Endothelial cell of umbilical vein (primary cell): ENCODE measurements around the gene RGS7. TPM values are rescaled to one million over a fixed set of nuclear protein-coding genes. Genes with fewer than 3 reads are reported as not detected.

Experiments
- BruUV-seq: library from RNA; stranded (reverse); fragments of 400-500 nt; replicated peaks from 2 replicates; lab custom pipeline; 2021; lab: Mats Ljungman, UMichigan
- CTCF ChIA-PET: fragments of 300-600, 350-600 bp; sonication (Branson Sonifier 250); formaldehyde crosslinking; loops from one replicate; lab custom pipeline; 2021; ENCODE audit warnings: antibody characterized with exemption, inconsistent platforms; lab: Charles Lee
- POLR2A ChIA-PET: fragments of 300-600, 350-600 bp; sonication (Branson Sonifier 250); formaldehyde crosslinking; loops from one replicate; lab custom pipeline; 2021; ENCODE audit warnings: antibody characterized with exemption, inconsistent platforms; lab: Charles Lee
- DNase-seq: peaks from one replicate; pipeline ENCODE4 v3.0.0-alpha.2; 2011; ENCODE audit warnings: low read depth, low spot score
- FAIRE-seq: peaks from 2 replicates; lab custom pipeline; 2011; peaks lifted over from hg19 to GRCh38; lab: Jason Lieb, UNC
- H2AFZ ChIP-seq: 2 replicates; pipeline ENCODE4 v1.6.0; 2012; ENCODE audit warnings: low read depth, low read length, control low read depth, inconsistent platforms
- H3K27ac ChIP-seq: 2 replicates; pipeline ENCODE4 v1.5.1; 2011; ENCODE audit warnings: low read depth, mild to moderate bottlenecking, control low read depth, low read length, moderate library complexity; ENCODE audit not compliant: insufficient read depth
- H3K27me3 ChIP-seq, 2 experiments: 2 replicates each; pipeline versions ENCODE4 v1.6.0 to v1.6.1; 2011; ENCODE audit warnings: low read length in 2 of 2, mixed read lengths in 1 of 2; ENCODE audit not compliant: control insufficient read depth in 2 of 2, insufficient read depth in 2 of 2
- H3K36me3 ChIP-seq, 2 experiments: 2 replicates in 1 of 2; 3 replicates in 1 of 2; pipeline ENCODE4 v1.5.1; 2011; ENCODE audit warnings: low read length in 2 of 2, mild to moderate bottlenecking in 1 of 2, moderate library complexity in 1 of 2; ENCODE audit not compliant: control insufficient read depth in 2 of 2, insufficient read depth in 2 of 2; ENCODE audit errors: extremely low read depth in 1 of 2
- H3K4me1 ChIP-seq: 3 replicates; pipeline ENCODE4 v1.5.1; 2011; ENCODE audit warnings: mild to moderate bottlenecking, low read length; ENCODE audit not compliant: control insufficient read depth, insufficient read depth; ENCODE audit errors: extremely low read depth
- H3K4me2 ChIP-seq: 2 replicates; pipeline ENCODE4 v1.6.1; 2011; ENCODE audit warnings: low read length, control low read depth, mixed read lengths; ENCODE audit not compliant: insufficient read depth
- H3K4me3 ChIP-seq, 3 experiments: fragments of 200-600 bp in 1 of 3; sonication (generic), shearing (Covaris generic) in 1 of 3; replicated peaks in 1 of 3; 2 replicates each; pipeline ENCODE4 v1.5.1; 2011 to 2016; ENCODE audit warnings: control low read depth in 3 of 3, low read length in 3 of 3, mild to moderate bottlenecking in 2 of 3, inconsistent platforms in 1 of 3, low read depth in 1 of 3, moderate library complexity in 1 of 3; ENCODE audit not compliant: insufficient read depth in 1 of 3
- H3K79me2 ChIP-seq: 2 replicates; pipeline ENCODE4 v1.6.0; 2012; ENCODE audit warnings: low read length, inconsistent platforms; ENCODE audit not compliant: control insufficient read depth, insufficient read depth
- H3K9ac ChIP-seq: replicated peaks from 2 replicates; pipeline ENCODE3; 2011; ENCODE audit warnings: low read length, control low read depth; ENCODE audit not compliant: insufficient read depth; ENCODE audit errors: extremely low read depth
- H3K9me1 ChIP-seq: replicated peaks from 3 replicates; pipeline ENCODE4 v1.6.0; 2011; ENCODE audit warnings: mild to moderate bottlenecking, low read length; ENCODE audit not compliant: control insufficient read depth, insufficient read depth; ENCODE audit errors: extremely low read depth
- H3K9me3 ChIP-seq: replicated peaks from 2 replicates; pipeline ENCODE4 v1.5.1; 2012; ENCODE audit warnings: low read length, inconsistent platforms; ENCODE audit not compliant: control insufficient read depth, insufficient read depth
- H4K20me1 ChIP-seq: replicated peaks from 2 replicates; pipeline ENCODE3; 2011; ENCODE audit warnings: mild to moderate bottlenecking, low read length; ENCODE audit not compliant: control insufficient read depth, insufficient read depth; ENCODE audit errors: extremely low read depth
- EZH2 ChIP-seq: IDR thresholded peaks from 2 replicates; pipeline ENCODE4 v1.6.1; 2012; ENCODE audit warnings: borderline replicate concordance, low read depth, mild to moderate bottlenecking, moderate library complexity, low read length, inconsistent platforms; ENCODE audit not compliant: severe bottlenecking
- FOS ChIP-seq: IDR thresholded peaks from 2 replicates; pipeline ENCODE4 v1.6.1; 2011; ENCODE audit warnings: mild to moderate bottlenecking, low read length, moderate library complexity, borderline replicate concordance; ENCODE audit not compliant: insufficient read depth
- JUN ChIP-seq: IDR thresholded peaks from 2 replicates; pipeline ENCODE4 v1.6.1; 2011; ENCODE audit warnings: borderline replicate concordance, low read depth; ENCODE audit not compliant: insufficient read length, insufficient read depth
- POLR2AphosphoS5 ChIP-seq: IDR thresholded peaks from 2 replicates; pipeline ENCODE4 v1.6.1; 2012; ENCODE audit warnings: low read depth, mild to moderate bottlenecking, control low read depth, low read length, moderate library complexity; ENCODE audit not compliant: insufficient read depth
- dilution Hi-C: fragments of 300-500 bp; cut with MboI; formaldehyde crosslinking; loops from one replicate; pipeline ENCODE4 v1.15.0; 2019; ENCODE audit warnings: low sequenced_read_pairs; ENCODE audit not compliant: extremely low pct_ligation_motif_present
- intact Hi-C: fragments of 100-400 bp; cut with micrococcal nuclease; formaldehyde crosslinking; loops from one replicate; pipeline ENCODE4 v1.10.0; 2022
- polyA plus RNA-seq, 4 experiments: library from polyadenylated mRNA; depleted of rRNA in 3 of 4; stranded (reverse) in 3 of 4; unstranded in 1 of 4; fragments of >200 nt; gene quantifications; 2 replicates each; pipeline versions ENCODE4 v1.2.1 to v1.2.3, GENCODE V29; 2011 to 2012; ENCODE audit warnings: missing spikeins in 1 of 4
- total RNA-seq: library from RNA; stranded (reverse); gene quantifications from 2 replicates; pipeline ENCODE4 v1.2.3, GENCODE V29; 2021
- TF ChIP-seq, protein P1 (sequence below), 2 donors: IDR thresholded peaks; 1 replicate in 1 of 2; 2 replicates in 1 of 2; pipeline ENCODE4 v1.5.1; 2011; ENCODE audit warnings: low read length in 2 of 2, mild to moderate bottlenecking in 2 of 2, moderate library complexity in 2 of 2, control low read depth in 1 of 2, inconsistent platforms in 1 of 2, low read depth in 1 of 2; ENCODE audit not compliant: insufficient read depth in 1 of 2; ENCODE audit errors: extremely low read depth in 1 of 2

The RGS7 gene
- total and polyA plus RNA-seq, 2 donors (not counting 3 experiments of a cell fraction or from before 2014, with no cell fraction given), result 0.43 to 0.44 TPM

DNA sequence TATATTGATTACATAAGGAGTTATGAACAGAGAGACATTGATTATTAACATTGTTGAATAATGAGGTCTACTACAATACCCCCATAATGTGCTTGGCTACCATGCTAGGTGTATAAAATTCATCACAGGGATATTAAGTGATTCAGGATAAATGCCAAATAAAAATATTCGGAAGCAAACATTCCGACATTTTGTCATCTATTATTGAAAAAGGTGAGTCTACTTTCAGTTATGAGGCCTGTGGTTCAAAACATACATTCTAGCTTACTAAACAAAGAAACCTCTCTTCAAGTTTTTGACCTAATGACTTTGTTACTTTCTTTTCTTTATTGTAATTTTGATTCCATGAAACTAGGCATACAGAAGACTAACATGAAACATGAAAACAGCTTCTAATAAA, 554.7 kb downstream of the RGS7 start:
- Histone ChIP-seq H3K4me2 (peak overlapping the region; percentile 27), H3K9ac (no peak overlapping the region), H3K27me3 (no peaks in the 10 kb centered on the region), H3K9me3 (no peaks in the 10 kb centered on the region), H3K9me1 (no peaks in the 10 kb centered on the region), H3K79me2 (no peaks in the 10 kb centered on the region), H3K27ac (peak overlapping the region; percentile 63), H3K4me1 (peaks cover 24% of the 10 kb centered on the region), H3K36me3 (no peaks in the 10 kb centered on the region), H4K20me1 (no peaks in the 10 kb centered on the region), H2AFZ (no peak overlapping the region), H3K4me3 (no peak overlapping the region)
- ChIA-PET POLR2A (no interaction called here), CTCF (no interaction called here)
- dilution Hi-C loops (no loop called here), intact Hi-C loops (no loop called here)
- no peak for TF ChIP-seq FOS
- DNase-seq (no peak), FAIRE-seq (no peak)
- BruUV-seq, result no TSS peak

DNA sequence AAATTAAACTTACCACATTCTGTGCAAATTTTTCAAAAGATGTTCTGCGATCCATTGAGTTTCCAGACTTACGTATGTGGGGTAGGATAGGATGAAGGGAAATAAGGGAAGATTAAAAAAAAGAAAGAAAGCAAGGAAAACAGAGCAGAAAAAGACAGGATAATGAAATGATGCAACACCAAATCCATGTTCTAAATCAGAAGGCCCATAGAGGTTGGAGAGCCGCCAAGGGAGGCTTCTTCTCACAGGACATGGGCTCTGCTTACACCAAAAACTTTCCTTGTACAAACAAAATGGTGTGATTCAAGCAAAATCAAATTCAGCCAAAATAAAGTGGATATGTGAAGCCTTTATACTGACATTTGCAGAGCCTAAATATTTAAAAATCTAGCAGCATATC, 555.6 kb downstream of the RGS7 start:
- H3K36me3 ChIP-seq, result no peaks in the 10 kb centered on the region
- no peak overlapping the region for H2AFZ ChIP-seq
- no peak for FAIRE-seq
- H3K27ac ChIP-seq, result no peak overlapping the region
- H4K20me1 ChIP-seq, result no peaks in the 10 kb centered on the region
- H3K9me3 ChIP-seq, result no peaks in the 10 kb centered on the region
- no TSS peak for BruUV-seq
- H3K4me1 ChIP-seq, result peaks cover 27% of the 10 kb centered on the region
- TF ChIP-seq, protein P1, sequence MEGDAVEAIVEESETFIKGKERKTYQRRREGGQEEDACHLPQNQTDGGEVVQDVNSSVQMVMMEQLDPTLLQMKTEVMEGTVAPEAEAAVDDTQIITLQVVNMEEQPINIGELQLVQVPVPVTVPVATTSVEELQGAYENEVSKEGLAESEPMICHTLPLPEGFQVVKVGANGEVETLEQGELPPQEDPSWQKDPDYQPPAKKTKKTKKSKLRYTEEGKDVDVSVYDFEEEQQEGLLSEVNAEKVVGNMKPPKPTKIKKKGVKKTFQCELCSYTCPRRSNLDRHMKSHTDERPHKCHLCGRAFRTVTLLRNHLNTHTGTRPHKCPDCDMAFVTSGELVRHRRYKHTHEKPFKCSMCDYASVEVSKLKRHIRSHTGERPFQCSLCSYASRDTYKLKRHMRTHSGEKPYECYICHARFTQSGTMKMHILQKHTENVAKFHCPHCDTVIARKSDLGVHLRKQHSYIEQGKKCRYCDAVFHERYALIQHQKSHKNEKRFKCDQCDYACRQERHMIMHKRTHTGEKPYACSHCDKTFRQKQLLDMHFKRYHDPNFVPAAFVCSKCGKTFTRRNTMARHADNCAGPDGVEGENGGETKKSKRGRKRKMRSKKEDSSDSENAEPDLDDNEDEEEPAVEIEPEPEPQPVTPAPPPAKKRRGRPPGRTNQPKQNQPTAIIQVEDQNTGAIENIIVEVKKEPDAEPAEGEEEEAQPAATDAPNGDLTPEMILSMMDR (IDR thresholded peaks at IDR 0.05; ENCODE audit: extremely low read depth in 1 of 2, insufficient read depth in 1 of 2, low read depth in 1 of 2, low read length in 2 of 2), result no peak
- TF ChIP-seq EZH2 (no peak), POLR2AphosphoS5 (no peak), JUN (no peak)
- no peak overlapping the region for H3K4me2 ChIP-seq
- ChIA-PET CTCF (no interaction called here), POLR2A (no interaction called here)
- H3K79me2 ChIP-seq, result no peaks in the 10 kb centered on the region
- H3K9me1 ChIP-seq, result no peaks in the 10 kb centered on the region
- no peaks in the 10 kb centered on the region for H3K27me3 ChIP-seq
- dilution Hi-C loops, result no loop called here
- intact Hi-C loops, result loop anchor here (2.0 kb wide), 1 partner anchor 15 kb away; no protein-coding TSS in a partner anchor
- no peak overlapping the region for H3K4me3 ChIP-seq
- H3K9ac ChIP-seq, result no peak overlapping the region
- no peak for DNase-seq
